WTC11 (cell line): ENCODE data around the gene GJD4. TPM values are rescaled to one million over a fixed set of nuclear protein-coding genes. Genes with fewer than 3 reads are reported as not detected.

ENCODE experiments used
- ATAC-seq: fragments of 200-7000 bp; cut with Tn5 transposase; 2 replicates; pipeline ENCODE4 v1.10.0; 2021; ENCODE audit warnings: mild to moderate bottlenecking, moderate library complexity
- CTCF ChIA-PET: fragments of 300-600 bp; sonication (Branson Sonifier 250); formaldehyde crosslinking; loops from one replicate; lab custom pipeline; 2021; ENCODE audit warnings: antibody characterized with exemption; lab: Charles Lee
- POLR2A ChIA-PET: fragments of 350-600 bp; sonication (Branson Sonifier 250); formaldehyde crosslinking; loops from one replicate; lab custom pipeline; 2021; ENCODE audit warnings: antibody characterized with exemption; lab: Charles Lee
- DNase-seq: peaks from one replicate; pipeline ENCODE4 v3.0.0; 2021; ENCODE audit warnings: low spot score
- H3K27ac Mint-ChIP-seq: 2 replicates; pipeline ENCODE4 v1.8.0; 2021; ENCODE audit warnings: mixed read lengths
- H3K27me3 Mint-ChIP-seq: 2 replicates; pipeline ENCODE4 v1.8.0; 2021; ENCODE audit warnings: low read depth, mild to moderate bottlenecking, moderate library complexity, mixed read lengths
- H3K36me3 Mint-ChIP-seq: 2 replicates; pipeline ENCODE4 v1.8.0; 2021; ENCODE audit warnings: mixed read lengths
- H3K4me1 Mint-ChIP-seq: 2 replicates; pipeline ENCODE4 v1.8.0; 2022; ENCODE audit warnings: mixed read lengths
- H3K4me3 Mint-ChIP-seq: 2 replicates; pipeline ENCODE4 v1.8.0; 2021; ENCODE audit warnings: mild to moderate bottlenecking, moderate library complexity, mixed read lengths
- H3K9me3 Mint-ChIP-seq: 2 replicates; pipeline ENCODE4 v1.8.0; 2021; ENCODE audit warnings: mixed read lengths
- FOXK1 ChIP-seq: sonication (generic); formaldehyde crosslinking; IDR thresholded peaks from 2 replicates; pipeline ENCODE4 v1.8.0; 2022; ENCODE audit warnings: mild to moderate bottlenecking, moderate library complexity, missing genetic modification reagents
- FOXP1 ChIP-seq: sonication (generic); formaldehyde crosslinking; IDR thresholded peaks from 2 replicates; pipeline ENCODE4 v1.8.0; 2022; ENCODE audit warnings: missing genetic modification reagents, mild to moderate bottlenecking, moderate library complexity, borderline replicate concordance
- GABPB1 ChIP-seq: sonication (generic); formaldehyde crosslinking; IDR thresholded peaks from 2 replicates; pipeline ENCODE4 v1.8.1; 2023; ENCODE audit warnings: mild to moderate bottlenecking, missing genetic modification reagents
- GRHL2 ChIP-seq: fragments of 250-450 bp; sonication (Bioruptor Pico); IDR thresholded peaks from 2 replicates; pipeline ENCODE4 v1.8.0; 2022; ENCODE audit warnings: mild to moderate bottlenecking, moderate library complexity; ENCODE audit not compliant: insufficient replicate concordance, severe bottlenecking
- GTF2I ChIP-seq: fragments of 250-450 bp; sonication (Bioruptor Pico); conservative IDR thresholded peaks from 2 replicates; pipeline ENCODE4 v1.4.0; 2021; ENCODE audit warnings: mild to moderate bottlenecking
- HMGA2 ChIP-seq: fragments of 250-450 bp; sonication (Bioruptor Pico); IDR thresholded peaks from 2 replicates; pipeline ENCODE4 v1.4.0; 2021; ENCODE audit warnings: mild to moderate bottlenecking, moderate library complexity
- MYBL2 ChIP-seq: sonication (generic); formaldehyde crosslinking; IDR thresholded peaks from 2 replicates; pipeline ENCODE4 v1.8.1; 2023; ENCODE audit warnings: mild to moderate bottlenecking, moderate library complexity, missing genetic modification reagents
- NR3C1 ChIP-seq: sonication (generic); formaldehyde crosslinking; conservative IDR thresholded peaks from 2 replicates; pipeline ENCODE4 v1.8.1; 2023; ENCODE audit warnings: low read depth, mild to moderate bottlenecking, missing genetic modification reagents
- OVOL2 ChIP-seq: fragments of 250-450 bp; sonication (Bioruptor Pico); IDR thresholded peaks from 2 replicates; pipeline ENCODE4 v1.9.0; 2021; ENCODE audit warnings: mild to moderate bottlenecking, borderline replicate concordance
- SMAD4 ChIP-seq: sonication (generic); formaldehyde crosslinking; IDR thresholded peaks from 2 replicates; pipeline ENCODE4 v1.8.0; 2022; ENCODE audit warnings: mild to moderate bottlenecking, missing genetic modification reagents
- SOX15 ChIP-seq: fragments of 250-450 bp; sonication (Bioruptor Pico); IDR thresholded peaks from 2 replicates; pipeline ENCODE4 v1.9.0; 2021; ENCODE audit warnings: mild to moderate bottlenecking
- TEAD4 ChIP-seq: sonication (generic); formaldehyde crosslinking; IDR thresholded peaks from 2 replicates; pipeline ENCODE4 v1.8.0; 2022; ENCODE audit warnings: mild to moderate bottlenecking, missing genetic modification reagents
- TP53 ChIP-seq: sonication (generic); formaldehyde crosslinking; IDR thresholded peaks from 2 replicates; pipeline ENCODE4 v1.8.1; 2023; ENCODE audit warnings: mild to moderate bottlenecking, missing genetic modification reagents
- ZNF232 ChIP-seq: sonication (generic); formaldehyde crosslinking; IDR thresholded peaks from 2 replicates; pipeline ENCODE4 v1.8.0; 2022; ENCODE audit warnings: mild to moderate bottlenecking, missing genetic modification reagents
- ZNF671 ChIP-seq: fragments of 250-450 bp; sonication (Bioruptor Pico); IDR thresholded peaks from 2 replicates; pipeline ENCODE4 v1.8.0; 2021; ENCODE audit warnings: mild to moderate bottlenecking
- total RNA-seq: library from RNA; stranded (reverse); gene quantifications from 3 replicates; pipeline ENCODE4 v1.2.3, GENCODE V29; 2021
- TF ChIP-seq, protein P1 (sequence below): fragments of 250-450 bp; sonication (Bioruptor Pico); IDR thresholded peaks from 2 replicates; pipeline ENCODE4 v1.9.0; 2021; ENCODE audit warnings: mild to moderate bottlenecking
- TF ChIP-seq, protein P2 (sequence below): sonication (generic); formaldehyde crosslinking; IDR thresholded peaks from 2 replicates; pipeline ENCODE4 v1.8.1; 2022; ENCODE audit warnings: mild to moderate bottlenecking, missing genetic modification reagents, moderate library complexity, borderline replicate concordance
- TF ChIP-seq, protein P3 (sequence below): fragments of 250-450 bp; sonication (Bioruptor Pico); IDR thresholded peaks from 2 replicates; pipeline ENCODE4 v1.8.0; 2021; ENCODE audit warnings: mild to moderate bottlenecking
- TF ChIP-seq, protein P4 (sequence below): sonication (generic); formaldehyde crosslinking; IDR thresholded peaks from 2 replicates; pipeline ENCODE4 v1.8.0; 2023; ENCODE audit warnings: missing genetic modification reagents, mild to moderate bottlenecking, borderline replicate concordance
- TF ChIP-seq, protein P5 (sequence below): sonication (generic); formaldehyde crosslinking; IDR thresholded peaks from 2 replicates; pipeline ENCODE4 v1.8.0; 2022; ENCODE audit warnings: mild to moderate bottlenecking, missing genetic modification reagents
- TF ChIP-seq, protein P6 (sequence below): sonication (generic); formaldehyde crosslinking; IDR thresholded peaks from 2 replicates; pipeline ENCODE4 v1.8.1; 2023; ENCODE audit warnings: mild to moderate bottlenecking, missing genetic modification reagents, borderline replicate concordance

Gene GJD4
- total RNA-seq, 1 experiment from 2014 or later, result not detected

DNA sequence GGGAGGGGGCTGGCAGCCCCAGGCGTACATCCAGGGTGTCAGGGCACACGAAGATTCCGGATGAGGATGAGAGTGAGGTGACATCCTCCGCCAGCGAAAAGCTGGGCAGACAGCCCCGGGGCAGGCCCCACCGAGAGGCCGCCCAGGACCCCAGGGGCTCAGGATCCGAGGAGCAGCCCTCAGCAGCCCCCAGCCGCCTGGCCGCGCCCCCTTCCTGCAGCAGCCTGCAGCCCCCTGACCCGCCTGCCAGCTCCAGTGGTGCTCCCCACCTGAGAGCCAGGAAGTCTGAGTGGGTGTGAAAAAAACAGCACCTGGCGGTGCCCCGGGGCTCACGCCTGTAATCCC, 3.2 kb downstream of the GJD4 start:
- CTCF ChIA-PET, result interaction anchor here (0.6 to 0.9 kb wide), 2 partner anchors 8 to 34 kb away, joined by 3 read pairs; no protein-coding TSS in a partner anchor
- H3K36me3 Mint-ChIP-seq, result peaks cover 11% of the 10 kb centered on the region
- POLR2A ChIA-PET, result no interaction called here
- no peak for DNase-seq
- peaks cover 28% of the 10 kb centered on the region for H3K27me3 Mint-ChIP-seq
- no peak for ATAC-seq
- H3K9me3 Mint-ChIP-seq, result peaks cover 12% of the 10 kb centered on the region
- TF ChIP-seq GTF2I (no peak), MYBL2 (CRISPR knock-in tag) (no peak), FOXK1 (CRISPR knock-in tag) (no peak), GABPB1 (CRISPR knock-in tag) (no peak)
- TF ChIP-seq, protein P1, sequence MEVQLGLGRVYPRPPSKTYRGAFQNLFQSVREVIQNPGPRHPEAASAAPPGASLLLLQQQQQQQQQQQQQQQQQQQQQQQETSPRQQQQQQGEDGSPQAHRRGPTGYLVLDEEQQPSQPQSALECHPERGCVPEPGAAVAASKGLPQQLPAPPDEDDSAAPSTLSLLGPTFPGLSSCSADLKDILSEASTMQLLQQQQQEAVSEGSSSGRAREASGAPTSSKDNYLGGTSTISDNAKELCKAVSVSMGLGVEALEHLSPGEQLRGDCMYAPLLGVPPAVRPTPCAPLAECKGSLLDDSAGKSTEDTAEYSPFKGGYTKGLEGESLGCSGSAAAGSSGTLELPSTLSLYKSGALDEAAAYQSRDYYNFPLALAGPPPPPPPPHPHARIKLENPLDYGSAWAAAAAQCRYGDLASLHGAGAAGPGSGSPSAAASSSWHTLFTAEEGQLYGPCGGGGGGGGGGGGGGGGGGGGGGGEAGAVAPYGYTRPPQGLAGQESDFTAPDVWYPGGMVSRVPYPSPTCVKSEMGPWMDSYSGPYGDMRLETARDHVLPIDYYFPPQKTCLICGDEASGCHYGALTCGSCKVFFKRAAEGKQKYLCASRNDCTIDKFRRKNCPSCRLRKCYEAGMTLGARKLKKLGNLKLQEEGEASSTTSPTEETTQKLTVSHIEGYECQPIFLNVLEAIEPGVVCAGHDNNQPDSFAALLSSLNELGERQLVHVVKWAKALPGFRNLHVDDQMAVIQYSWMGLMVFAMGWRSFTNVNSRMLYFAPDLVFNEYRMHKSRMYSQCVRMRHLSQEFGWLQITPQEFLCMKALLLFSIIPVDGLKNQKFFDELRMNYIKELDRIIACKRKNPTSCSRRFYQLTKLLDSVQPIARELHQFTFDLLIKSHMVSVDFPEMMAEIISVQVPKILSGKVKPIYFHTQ (CRISPR knock-in tag), result no peak
- TF ChIP-seq, protein P2, sequence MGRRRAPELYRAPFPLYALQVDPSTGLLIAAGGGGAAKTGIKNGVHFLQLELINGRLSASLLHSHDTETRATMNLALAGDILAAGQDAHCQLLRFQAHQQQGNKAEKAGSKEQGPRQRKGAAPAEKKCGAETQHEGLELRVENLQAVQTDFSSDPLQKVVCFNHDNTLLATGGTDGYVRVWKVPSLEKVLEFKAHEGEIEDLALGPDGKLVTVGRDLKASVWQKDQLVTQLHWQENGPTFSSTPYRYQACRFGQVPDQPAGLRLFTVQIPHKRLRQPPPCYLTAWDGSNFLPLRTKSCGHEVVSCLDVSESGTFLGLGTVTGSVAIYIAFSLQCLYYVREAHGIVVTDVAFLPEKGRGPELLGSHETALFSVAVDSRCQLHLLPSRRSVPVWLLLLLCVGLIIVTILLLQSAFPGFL, result no peak
- TF ChIP-seq, protein P3, sequence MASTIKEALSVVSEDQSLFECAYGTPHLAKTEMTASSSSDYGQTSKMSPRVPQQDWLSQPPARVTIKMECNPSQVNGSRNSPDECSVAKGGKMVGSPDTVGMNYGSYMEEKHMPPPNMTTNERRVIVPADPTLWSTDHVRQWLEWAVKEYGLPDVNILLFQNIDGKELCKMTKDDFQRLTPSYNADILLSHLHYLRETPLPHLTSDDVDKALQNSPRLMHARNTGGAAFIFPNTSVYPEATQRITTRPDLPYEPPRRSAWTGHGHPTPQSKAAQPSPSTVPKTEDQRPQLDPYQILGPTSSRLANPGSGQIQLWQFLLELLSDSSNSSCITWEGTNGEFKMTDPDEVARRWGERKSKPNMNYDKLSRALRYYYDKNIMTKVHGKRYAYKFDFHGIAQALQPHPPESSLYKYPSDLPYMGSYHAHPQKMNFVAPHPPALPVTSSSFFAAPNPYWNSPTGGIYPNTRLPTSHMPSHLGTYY, result no peak
- TF ChIP-seq, protein P4, sequence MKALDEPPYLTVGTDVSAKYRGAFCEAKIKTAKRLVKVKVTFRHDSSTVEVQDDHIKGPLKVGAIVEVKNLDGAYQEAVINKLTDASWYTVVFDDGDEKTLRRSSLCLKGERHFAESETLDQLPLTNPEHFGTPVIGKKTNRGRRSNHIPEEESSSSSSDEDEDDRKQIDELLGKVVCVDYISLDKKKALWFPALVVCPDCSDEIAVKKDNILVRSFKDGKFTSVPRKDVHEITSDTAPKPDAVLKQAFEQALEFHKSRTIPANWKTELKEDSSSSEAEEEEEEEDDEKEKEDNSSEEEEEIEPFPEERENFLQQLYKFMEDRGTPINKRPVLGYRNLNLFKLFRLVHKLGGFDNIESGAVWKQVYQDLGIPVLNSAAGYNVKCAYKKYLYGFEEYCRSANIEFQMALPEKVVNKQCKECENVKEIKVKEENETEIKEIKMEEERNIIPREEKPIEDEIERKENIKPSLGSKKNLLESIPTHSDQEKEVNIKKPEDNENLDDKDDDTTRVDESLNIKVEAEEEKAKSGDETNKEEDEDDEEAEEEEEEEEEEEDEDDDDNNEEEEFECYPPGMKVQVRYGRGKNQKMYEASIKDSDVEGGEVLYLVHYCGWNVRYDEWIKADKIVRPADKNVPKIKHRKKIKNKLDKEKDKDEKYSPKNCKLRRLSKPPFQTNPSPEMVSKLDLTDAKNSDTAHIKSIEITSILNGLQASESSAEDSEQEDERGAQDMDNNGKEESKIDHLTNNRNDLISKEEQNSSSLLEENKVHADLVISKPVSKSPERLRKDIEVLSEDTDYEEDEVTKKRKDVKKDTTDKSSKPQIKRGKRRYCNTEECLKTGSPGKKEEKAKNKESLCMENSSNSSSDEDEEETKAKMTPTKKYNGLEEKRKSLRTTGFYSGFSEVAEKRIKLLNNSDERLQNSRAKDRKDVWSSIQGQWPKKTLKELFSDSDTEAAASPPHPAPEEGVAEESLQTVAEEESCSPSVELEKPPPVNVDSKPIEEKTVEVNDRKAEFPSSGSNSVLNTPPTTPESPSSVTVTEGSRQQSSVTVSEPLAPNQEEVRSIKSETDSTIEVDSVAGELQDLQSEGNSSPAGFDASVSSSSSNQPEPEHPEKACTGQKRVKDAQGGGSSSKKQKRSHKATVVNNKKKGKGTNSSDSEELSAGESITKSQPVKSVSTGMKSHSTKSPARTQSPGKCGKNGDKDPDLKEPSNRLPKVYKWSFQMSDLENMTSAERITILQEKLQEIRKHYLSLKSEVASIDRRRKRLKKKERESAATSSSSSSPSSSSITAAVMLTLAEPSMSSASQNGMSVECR (CRISPR knock-in tag), result no peak
- no peak overlapping the region for H3K4me3 Mint-ChIP-seq
- H3K4me1 Mint-ChIP-seq, result peaks cover 5% of the 10 kb centered on the region; the same call in 1 of the 2 replicates
- H3K27ac Mint-ChIP-seq, result no peak overlapping the region

DNA sequence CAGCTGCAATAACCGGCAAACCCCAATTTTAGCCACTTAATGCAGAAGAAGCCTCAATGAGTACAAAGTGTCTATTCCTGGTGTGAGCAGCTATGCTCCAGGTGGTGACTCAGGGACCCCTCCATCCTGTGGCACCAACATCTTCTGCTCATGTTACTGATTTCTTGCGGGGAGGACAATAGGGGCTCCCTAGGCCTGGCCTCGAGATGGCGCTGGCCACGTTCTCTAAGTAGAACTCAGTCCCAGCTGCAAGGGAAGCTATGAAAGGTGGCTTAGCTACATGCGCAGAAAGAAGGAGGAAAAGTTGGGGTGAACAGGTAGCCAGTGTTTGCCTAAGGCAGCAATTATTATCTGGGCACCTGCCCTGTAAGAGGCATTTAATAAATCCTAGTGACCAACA, 6.6 kb downstream of the GJD4 start:
- Mint-ChIP-seq H3K27ac (no peak overlapping the region), H3K9me3 (peaks cover 12% of the 10 kb centered on the region), H3K27me3 (peaks cover 20% of the 10 kb centered on the region), H3K36me3 (peaks cover 11% of the 10 kb centered on the region), H3K4me1 (peaks cover 5% of the 10 kb centered on the region; the same call in 1 of the 2 replicates), H3K4me3 (no peak overlapping the region)
- ChIA-PET CTCF (interaction anchor here (0.6 to 4.0 kb wide), 15 partner anchors 11 to 1269 kb away, joined by 3 to 28 read pairs (median 8); partner anchors contain the start of gene CREM), POLR2A (no interaction called here)
- ATAC-seq (peak; percentile 71), DNase-seq (peak; percentile 19)
- TF ChIP-seq TP53 (no peak), OVOL2 (CRISPR knock-in tag) (no peak), TEAD4 (CRISPR knock-in tag) (no peak), SOX15 (CRISPR knock-in tag) (no peak), HMGA2 (CRISPR knock-in tag) (no peak), ZNF671 (CRISPR knock-in tag) (no peak), SMAD4 (CRISPR knock-in tag) (no peak), NR3C1 (CRISPR knock-in tag) (no peak), GRHL2 (CRISPR knock-in tag) (no peak), FOXP1 (no peak), ZNF232 (CRISPR knock-in tag) (no peak)
- TF ChIP-seq, protein P5, sequence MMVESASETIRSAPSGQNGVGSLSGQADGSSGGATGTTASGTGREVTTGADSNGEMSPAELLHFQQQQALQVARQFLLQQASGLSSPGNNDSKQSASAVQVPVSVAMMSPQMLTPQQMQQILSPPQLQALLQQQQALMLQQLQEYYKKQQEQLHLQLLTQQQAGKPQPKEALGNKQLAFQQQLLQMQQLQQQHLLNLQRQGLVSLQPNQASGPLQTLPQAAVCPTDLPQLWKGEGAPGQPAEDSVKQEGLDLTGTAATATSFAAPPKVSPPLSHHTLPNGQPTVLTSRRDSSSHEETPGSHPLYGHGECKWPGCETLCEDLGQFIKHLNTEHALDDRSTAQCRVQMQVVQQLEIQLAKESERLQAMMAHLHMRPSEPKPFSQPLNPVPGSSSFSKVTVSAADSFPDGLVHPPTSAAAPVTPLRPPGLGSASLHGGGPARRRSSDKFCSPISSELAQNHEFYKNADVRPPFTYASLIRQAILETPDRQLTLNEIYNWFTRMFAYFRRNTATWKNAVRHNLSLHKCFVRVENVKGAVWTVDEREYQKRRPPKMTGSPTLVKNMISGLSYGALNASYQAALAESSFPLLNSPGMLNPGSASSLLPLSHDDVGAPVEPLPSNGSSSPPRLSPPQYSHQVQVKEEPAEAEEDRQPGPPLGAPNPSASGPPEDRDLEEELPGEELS (CRISPR knock-in tag), result no peak
- TF ChIP-seq, protein P6, sequence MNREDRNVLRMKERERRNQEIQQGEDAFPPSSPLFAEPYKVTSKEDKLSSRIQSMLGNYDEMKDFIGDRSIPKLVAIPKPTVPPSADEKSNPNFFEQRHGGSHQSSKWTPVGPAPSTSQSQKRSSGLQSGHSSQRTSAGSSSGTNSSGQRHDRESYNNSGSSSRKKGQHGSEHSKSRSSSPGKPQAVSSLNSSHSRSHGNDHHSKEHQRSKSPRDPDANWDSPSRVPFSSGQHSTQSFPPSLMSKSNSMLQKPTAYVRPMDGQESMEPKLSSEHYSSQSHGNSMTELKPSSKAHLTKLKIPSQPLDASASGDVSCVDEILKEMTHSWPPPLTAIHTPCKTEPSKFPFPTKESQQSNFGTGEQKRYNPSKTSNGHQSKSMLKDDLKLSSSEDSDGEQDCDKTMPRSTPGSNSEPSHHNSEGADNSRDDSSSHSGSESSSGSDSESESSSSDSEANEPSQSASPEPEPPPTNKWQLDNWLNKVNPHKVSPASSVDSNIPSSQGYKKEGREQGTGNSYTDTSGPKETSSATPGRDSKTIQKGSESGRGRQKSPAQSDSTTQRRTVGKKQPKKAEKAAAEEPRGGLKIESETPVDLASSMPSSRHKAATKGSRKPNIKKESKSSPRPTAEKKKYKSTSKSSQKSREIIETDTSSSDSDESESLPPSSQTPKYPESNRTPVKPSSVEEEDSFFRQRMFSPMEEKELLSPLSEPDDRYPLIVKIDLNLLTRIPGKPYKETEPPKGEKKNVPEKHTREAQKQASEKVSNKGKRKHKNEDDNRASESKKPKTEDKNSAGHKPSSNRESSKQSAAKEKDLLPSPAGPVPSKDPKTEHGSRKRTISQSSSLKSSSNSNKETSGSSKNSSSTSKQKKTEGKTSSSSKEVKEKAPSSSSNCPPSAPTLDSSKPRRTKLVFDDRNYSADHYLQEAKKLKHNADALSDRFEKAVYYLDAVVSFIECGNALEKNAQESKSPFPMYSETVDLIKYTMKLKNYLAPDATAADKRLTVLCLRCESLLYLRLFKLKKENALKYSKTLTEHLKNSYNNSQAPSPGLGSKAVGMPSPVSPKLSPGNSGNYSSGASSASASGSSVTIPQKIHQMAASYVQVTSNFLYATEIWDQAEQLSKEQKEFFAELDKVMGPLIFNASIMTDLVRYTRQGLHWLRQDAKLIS (CRISPR knock-in tag), result no peak
